SK-N-SH (cell line): ENCODE results near the gene CABP4. TPM values are rescaled to one million over a fixed set of nuclear protein-coding genes. Genes with fewer than 3 reads are reported as not detected.

Experiments
- CTCF ChIA-PET: fragments of 300-600, 350-600 bp; formaldehyde crosslinking; extraction: SDS; loops from one replicate; lab custom pipeline; 2021; lab: Yijun Ruan, JAX
- POLR2A ChIA-PET: fragments of 350-600 bp; sonication (Branson Sonifier 250); formaldehyde crosslinking; extraction: SDS; loops from one replicate; lab custom pipeline; 2020; ENCODE audit warnings: antibody characterized with exemption, inconsistent platforms; lab: Yijun Ruan, JAX
- DNase-seq: peaks from one replicate; pipeline ENCODE4 v3.0.0; 2012
- H2AFZ ChIP-seq: fragments of 200-600 bp; sonication (generic); 2 replicates; pipeline ENCODE4 v1.8.1; 2016; ENCODE audit warnings: antibody characterized with exemption, mild to moderate bottlenecking, low read depth
- H3F3A ChIP-seq: fragments of 200-600 bp; sonication (generic); replicated peaks from 2 replicates; pipeline ENCODE3; 2016; ENCODE audit warnings: antibody characterized with exemption, mild to moderate bottlenecking; ENCODE audit not compliant: insufficient read depth
- H3K27ac ChIP-seq, 2 experiments: fragments of 200-500 bp in 1 of 2; fragments of 200-600 bp in 1 of 2; sonication (Bioruptor generic) in 1 of 2; sonication (generic), shearing (Covaris generic) in 1 of 2; 2 replicates each; pipeline versions ENCODE4 v1.5.1 to v1.6.1; 2014 to 2016; ENCODE audit warnings: low read depth in 2 of 2, inconsistent platforms in 1 of 2, low read length in 1 of 2, mild to moderate bottlenecking in 1 of 2, mixed read lengths in 1 of 2
- H3K27me3 ChIP-seq: fragments of 200-600 bp; sonication (generic), shearing (Covaris generic); 2 replicates; pipeline ENCODE4 v1.6.1; 2016; ENCODE audit warnings: mixed run types; ENCODE audit not compliant: insufficient read depth
- H3K36me3 ChIP-seq, 2 experiments: fragments of 200-500 bp in 1 of 2; fragments of 200-600 bp in 1 of 2; sonication (Bioruptor generic) in 1 of 2; sonication (generic) in 1 of 2; replicated peaks in 1 of 2; 2 replicates each; pipeline versions ENCODE3 to v1.5.1; 2014 to 2016; ENCODE audit warnings: low read length in 1 of 2, mild to moderate bottlenecking in 1 of 2; ENCODE audit not compliant: insufficient read depth in 2 of 2, control insufficient read depth in 1 of 2
- H3K4me1 ChIP-seq, 2 experiments: fragments of 200-500 bp in 1 of 2; fragments of 200-600 bp in 1 of 2; sonication (Bioruptor generic) in 1 of 2; sonication (generic), shearing (Covaris generic) in 1 of 2; 2 replicates each; pipeline versions ENCODE4 v1.5.1 to v1.6.1; 2014 to 2016; ENCODE audit warnings: low read depth in 1 of 2, low read length in 1 of 2, mixed run types in 1 of 2; ENCODE audit not compliant: insufficient read depth in 2 of 2, control insufficient read depth in 1 of 2
- H3K4me2 ChIP-seq: fragments of 200-600 bp; sonication (generic), shearing (Covaris generic); 2 replicates; pipeline ENCODE4 v1.6.1; 2017; ENCODE audit warnings: mixed run types
- H3K4me3 ChIP-seq, 2 experiments: fragments of 200-500 bp in 1 of 2; fragments of 200-600 bp in 1 of 2; sonication (Bioruptor generic) in 1 of 2; sonication (generic), shearing (Covaris generic) in 1 of 2; 2 replicates each; pipeline versions ENCODE4 v1.5.1 to v1.8.1; 2014 to 2016; ENCODE audit warnings: low read depth in 2 of 2, inconsistent platforms in 1 of 2, low read length in 1 of 2, mild to moderate bottlenecking in 1 of 2, mixed read lengths in 1 of 2, moderate library complexity in 1 of 2
- H3K79me2 ChIP-seq: fragments of 200-600 bp; sonication (generic); 2 replicates; pipeline ENCODE4 v1.8.1; 2017; ENCODE audit warnings: mild to moderate bottlenecking; ENCODE audit not compliant: insufficient read depth
- H3K9ac ChIP-seq: fragments of 200-600 bp; sonication (generic); 2 replicates; pipeline ENCODE4 v1.6.1; 2017; ENCODE audit warnings: mixed run types
- H3K9me2 ChIP-seq: fragments of 200-600 bp; sonication (generic); 2 replicates; pipeline ENCODE4 v1.6.1; 2017; ENCODE audit warnings: mixed run types
- H3K9me3 ChIP-seq: fragments of 200-600 bp; sonication (generic); 2 replicates; pipeline ENCODE4 v1.6.1; 2017; ENCODE audit warnings: mixed run types, mild to moderate bottlenecking, moderate library complexity
- H4K20me1 ChIP-seq: fragments of 200-600 bp; sonication (generic); 2 replicates; pipeline ENCODE4 v1.6.1; 2017; ENCODE audit warnings: mild to moderate bottlenecking, mixed run types; ENCODE audit not compliant: insufficient read depth
- ELF1 ChIP-seq: IDR thresholded peaks from 2 replicates; pipeline ENCODE4 v1.4.0; 2012
- FOSL2 ChIP-seq: IDR thresholded peaks from 2 replicates; pipeline ENCODE4 v1.4.0; 2012; ENCODE audit warnings: low read depth, mild to moderate bottlenecking, moderate library complexity, borderline replicate concordance
- GABPA ChIP-seq: IDR thresholded peaks from 2 replicates; pipeline ENCODE4 v1.4.0; 2012; ENCODE audit warnings: low read depth, mild to moderate bottlenecking
- GATA2 ChIP-seq: sonication (generic); formaldehyde crosslinking; IDR thresholded peaks from 2 replicates; pipeline ENCODE4 v1.5.0; 2020; ENCODE audit warnings: mild to moderate bottlenecking, missing genetic modification reagents
- MXI1 ChIP-seq: IDR thresholded peaks from 2 replicates; pipeline ENCODE4 v1.6.1; 2012; ENCODE audit warnings: mild to moderate bottlenecking, low read depth, low read length, improper control_type of control experiment
- POLR2AphosphoS5 ChIP-seq: IDR thresholded peaks from 2 replicates; pipeline ENCODE4 v1.6.1; 2012; ENCODE audit warnings: low read depth, low read length
- SMC3 ChIP-seq: IDR thresholded peaks from 2 replicates; pipeline ENCODE4 v1.6.1; 2012; ENCODE audit warnings: low read depth, low read length, improper control_type of control experiment
- TEAD4 ChIP-seq: IDR thresholded peaks from 2 replicates; pipeline ENCODE4 v1.4.0; 2012; ENCODE audit warnings: mild to moderate bottlenecking, borderline replicate concordance; ENCODE audit not compliant: insufficient read depth
- YY1 ChIP-seq: IDR thresholded peaks from 2 replicates; pipeline ENCODE4 v1.4.0; 2012; ENCODE audit warnings: low read depth, mild to moderate bottlenecking
- WGBS: methylation state at CpG from one replicate; pipeline ENCODE4 v1.1.6; 2017; ENCODE audit warnings: low lambda C conversion rate; 5-methylcytosine and 5-hydroxymethylcytosine counted together
- polyA plus RNA-seq, 3 experiments: library from polyadenylated mRNA; depleted of rRNA; stranded (reverse); fragments of >200 nt; gene quantifications; 2 replicates each; pipeline ENCODE4 v1.2.3, GENCODE V29; 2012
- TF ChIP-seq, protein P1 (sequence below): IDR thresholded peaks from 2 replicates; pipeline ENCODE4; 2012
- TF ChIP-seq, protein P2 (sequence below): IDR thresholded peaks from 2 replicates; pipeline ENCODE4 v1.4.0; 2012; ENCODE audit warnings: low read depth
- TF ChIP-seq, protein P3 (sequence below): IDR thresholded peaks from 2 replicates; pipeline ENCODE4 v1.4.0; 2012; ENCODE audit warnings: low read depth, borderline replicate concordance
- TF ChIP-seq, protein P4 (sequence below): fragments of 150-350 bp; IDR thresholded peaks from 2 replicates; pipeline ENCODE4 v1.6.1; 2016; ENCODE audit warnings: mild to moderate bottlenecking, low read depth, low read length
- TF ChIP-seq, protein P5 (sequence below): fragments of 150-350 bp; IDR thresholded peaks from 2 replicates; pipeline ENCODE4 v1.6.1; 2017; ENCODE audit warnings: antibody characterized with exemption, low read length, low read depth, borderline replicate concordance
- TF ChIP-seq, protein P6 (sequence below): IDR thresholded peaks from 2 replicates; pipeline ENCODE4 v1.4.0; 2012; ENCODE audit warnings: low read depth, borderline replicate concordance

Gene CABP4
- polyA plus RNA-seq, 1 of the 3 experiments (the other 2 are of a cell fraction) = not detected

DNA sequence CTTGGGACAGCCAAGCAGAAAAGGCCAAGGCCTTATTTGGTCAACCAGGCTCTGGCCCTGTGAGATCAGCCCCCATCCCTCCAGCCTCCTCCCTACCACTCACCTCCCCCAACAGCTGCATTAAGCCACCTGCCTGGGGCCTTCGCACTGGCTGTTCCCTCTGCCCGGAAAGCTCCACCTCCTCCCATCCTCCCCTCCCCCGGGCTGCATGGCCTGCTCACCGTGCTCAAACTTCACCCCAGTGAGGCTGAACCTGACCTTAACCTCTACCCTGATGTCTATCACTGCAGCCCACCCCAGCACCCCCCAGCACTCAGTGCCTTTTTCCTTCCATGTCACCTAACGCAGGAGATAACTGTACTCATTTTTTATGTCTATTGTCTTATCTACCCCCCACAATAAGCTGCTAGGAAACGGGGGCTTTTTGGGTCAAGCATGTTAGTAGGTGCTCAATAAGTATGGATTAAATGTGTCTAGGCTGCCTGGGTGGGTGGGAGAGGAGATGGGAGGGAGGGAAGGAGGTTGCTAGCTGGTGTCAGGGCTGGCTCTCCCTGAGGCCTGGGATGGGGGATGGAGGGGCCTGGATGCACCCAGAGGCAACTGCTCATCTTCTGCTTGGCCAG, 18.6 kb upstream of the CABP4 start:
- Histone ChIP-seq H4K20me1 (no peaks in the 10 kb centered on the region), H3K36me3 (peaks cover 3 to 56% of the 10 kb centered on the region in 2 experiments), H3K27ac (no peak overlapping the region), H3K79me2 (no peaks in the 10 kb centered on the region), H3K9me2 (no peaks in the 10 kb centered on the region), H3K9ac (no peak overlapping the region), H3K9me3 (no peaks in the 10 kb centered on the region), H3K4me2 (no peak overlapping the region), H3K4me1 (no peaks in the 10 kb centered on the region), H3K27me3 (no peaks in the 10 kb centered on the region), H3F3A (no peaks in the 10 kb centered on the region), H3K4me3 (no peak overlapping the region), H2AFZ (no peak overlapping the region)
- ChIA-PET CTCF (no interaction called here), POLR2A (interaction anchor here (1.0 kb wide), 1 partner anchor 8 kb away, joined by 3 read pairs; the partner anchor contains the start of gene RPS6KB2)
- DNase-seq = no peak
- TF ChIP-seq ELF1 (no peak), GABPA (no peak), POLR2AphosphoS5 (no peak), SMC3 (no peak), FOSL2 (no peak), YY1 (no peak)
- TF ChIP-seq, protein P1, sequence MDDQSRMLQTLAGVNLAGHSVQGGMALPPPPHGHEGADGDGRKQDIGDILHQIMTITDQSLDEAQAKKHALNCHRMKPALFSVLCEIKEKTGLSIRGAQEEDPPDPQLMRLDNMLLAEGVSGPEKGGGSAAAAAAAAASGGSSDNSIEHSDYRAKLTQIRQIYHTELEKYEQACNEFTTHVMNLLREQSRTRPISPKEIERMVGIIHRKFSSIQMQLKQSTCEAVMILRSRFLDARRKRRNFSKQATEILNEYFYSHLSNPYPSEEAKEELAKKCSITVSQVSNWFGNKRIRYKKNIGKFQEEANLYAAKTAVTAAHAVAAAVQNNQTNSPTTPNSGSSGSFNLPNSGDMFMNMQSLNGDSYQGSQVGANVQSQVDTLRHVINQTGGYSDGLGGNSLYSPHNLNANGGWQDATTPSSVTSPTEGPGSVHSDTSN = no peak
- TF ChIP-seq, protein P2, sequence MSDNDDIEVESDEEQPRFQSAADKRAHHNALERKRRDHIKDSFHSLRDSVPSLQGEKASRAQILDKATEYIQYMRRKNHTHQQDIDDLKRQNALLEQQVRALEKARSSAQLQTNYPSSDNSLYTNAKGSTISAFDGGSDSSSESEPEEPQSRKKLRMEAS = no peak
- TF ChIP-seq, protein P3, sequence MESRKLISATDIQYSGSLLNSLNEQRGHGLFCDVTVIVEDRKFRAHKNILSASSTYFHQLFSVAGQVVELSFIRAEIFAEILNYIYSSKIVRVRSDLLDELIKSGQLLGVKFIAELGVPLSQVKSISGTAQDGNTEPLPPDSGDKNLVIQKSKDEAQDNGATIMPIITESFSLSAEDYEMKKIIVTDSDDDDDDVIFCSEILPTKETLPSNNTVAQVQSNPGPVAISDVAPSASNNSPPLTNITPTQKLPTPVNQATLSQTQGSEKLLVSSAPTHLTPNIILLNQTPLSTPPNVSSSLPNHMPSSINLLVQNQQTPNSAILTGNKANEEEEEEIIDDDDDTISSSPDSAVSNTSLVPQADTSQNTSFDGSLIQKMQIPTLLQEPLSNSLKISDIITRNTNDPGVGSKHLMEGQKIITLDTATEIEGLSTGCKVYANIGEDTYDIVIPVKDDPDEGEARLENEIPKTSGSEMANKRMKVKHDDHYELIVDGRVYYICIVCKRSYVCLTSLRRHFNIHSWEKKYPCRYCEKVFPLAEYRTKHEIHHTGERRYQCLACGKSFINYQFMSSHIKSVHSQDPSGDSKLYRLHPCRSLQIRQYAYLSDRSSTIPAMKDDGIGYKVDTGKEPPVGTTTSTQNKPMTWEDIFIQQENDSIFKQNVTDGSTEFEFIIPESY = no peak
- WGBS = 79% methylated on average over 6 of the region's 6 CpGs

DNA sequence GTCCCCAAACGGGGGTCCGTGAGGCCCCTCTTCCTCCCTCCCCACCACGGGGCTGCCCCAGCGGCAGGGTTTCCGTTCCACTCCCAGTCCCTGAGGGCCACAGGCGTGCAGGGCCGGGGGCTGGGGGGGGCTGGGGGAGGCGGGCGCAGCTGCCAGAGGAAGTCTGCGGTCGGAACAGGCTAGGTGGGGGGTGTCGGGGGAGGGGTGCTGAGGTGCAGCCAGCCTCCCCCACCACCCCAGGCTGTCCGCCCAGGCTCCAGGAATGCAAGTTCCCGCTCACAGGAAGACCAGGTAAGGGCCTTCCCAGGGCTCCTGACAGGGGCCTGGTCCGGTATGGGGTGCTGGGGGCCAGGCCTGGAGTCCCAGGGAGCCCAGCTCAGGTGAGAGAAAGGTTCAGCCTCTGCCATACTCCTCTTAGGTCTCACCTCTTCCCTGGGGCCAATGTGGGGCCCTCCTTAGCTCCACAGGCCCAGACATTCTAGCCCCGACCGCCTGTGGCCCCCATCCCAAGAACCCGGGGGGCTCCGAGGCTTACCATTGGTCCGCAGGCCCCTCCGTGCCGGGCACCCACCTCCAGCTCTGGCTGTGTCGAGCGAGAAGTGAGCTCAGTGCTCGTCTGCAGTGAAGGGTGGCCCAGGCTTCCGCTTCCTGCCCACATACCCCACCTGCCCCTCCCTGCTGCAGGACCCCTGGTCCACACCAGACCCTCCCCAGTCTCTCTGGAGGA, 17.9 kb upstream of the CABP4 start, which contains the start of gene PTPRCAP:
TSS of gene PTPRCAP (minus strand) at position 601 of the 727 bp plus-strand sequence. CDS start at position 538, 63 bp downstream.
- POLR2A ChIA-PET = interaction anchor here (1.0 kb wide), 1 partner anchor 9 kb away, joined by 3 read pairs; the partner anchor contains the start of gene RPS6KB2
- H3K4me2 ChIP-seq = no peak within 1 kb of the TSS
- TF ChIP-seq, protein P2 = no peak
- TF ChIP-seq TEAD4 = no peak
- no peak for TF ChIP-seq MXI1
- TF ChIP-seq, protein P4, sequence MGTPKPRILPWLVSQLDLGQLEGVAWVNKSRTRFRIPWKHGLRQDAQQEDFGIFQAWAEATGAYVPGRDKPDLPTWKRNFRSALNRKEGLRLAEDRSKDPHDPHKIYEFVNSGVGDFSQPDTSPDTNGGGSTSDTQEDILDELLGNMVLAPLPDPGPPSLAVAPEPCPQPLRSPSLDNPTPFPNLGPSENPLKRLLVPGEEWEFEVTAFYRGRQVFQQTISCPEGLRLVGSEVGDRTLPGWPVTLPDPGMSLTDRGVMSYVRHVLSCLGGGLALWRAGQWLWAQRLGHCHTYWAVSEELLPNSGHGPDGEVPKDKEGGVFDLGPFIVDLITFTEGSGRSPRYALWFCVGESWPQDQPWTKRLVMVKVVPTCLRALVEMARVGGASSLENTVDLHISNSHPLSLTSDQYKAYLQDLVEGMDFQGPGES = no peak
- TF ChIP-seq, protein P5, sequence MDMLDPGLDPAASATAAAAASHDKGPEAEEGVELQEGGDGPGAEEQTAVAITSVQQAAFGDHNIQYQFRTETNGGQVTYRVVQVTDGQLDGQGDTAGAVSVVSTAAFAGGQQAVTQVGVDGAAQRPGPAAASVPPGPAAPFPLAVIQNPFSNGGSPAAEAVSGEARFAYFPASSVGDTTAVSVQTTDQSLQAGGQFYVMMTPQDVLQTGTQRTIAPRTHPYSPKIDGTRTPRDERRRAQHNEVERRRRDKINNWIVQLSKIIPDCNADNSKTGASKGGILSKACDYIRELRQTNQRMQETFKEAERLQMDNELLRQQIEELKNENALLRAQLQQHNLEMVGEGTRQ = no peak
- no peak for TF ChIP-seq GATA2 (CRISPR knock-in tag)
- TF ChIP-seq, protein P3 = no peak
- TF ChIP-seq, protein P6, sequence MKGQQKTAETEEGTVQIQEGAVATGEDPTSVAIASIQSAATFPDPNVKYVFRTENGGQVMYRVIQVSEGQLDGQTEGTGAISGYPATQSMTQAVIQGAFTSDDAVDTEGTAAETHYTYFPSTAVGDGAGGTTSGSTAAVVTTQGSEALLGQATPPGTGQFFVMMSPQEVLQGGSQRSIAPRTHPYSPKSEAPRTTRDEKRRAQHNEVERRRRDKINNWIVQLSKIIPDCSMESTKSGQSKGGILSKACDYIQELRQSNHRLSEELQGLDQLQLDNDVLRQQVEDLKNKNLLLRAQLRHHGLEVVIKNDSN = no peak

More for the DNA sequence above, 17.9 kb upstream of the CABP4 start, which contains the start of gene PTPRCAP:
- H3K27me3 ChIP-seq = no peaks in the 10 kb centered on the region
- no peak within 1 kb of the TSS for H3K9ac ChIP-seq
- H3K27ac ChIP-seq = no peak within 1 kb of the TSS
- no peaks in the 10 kb centered on the region for H4K20me1 ChIP-seq
- H2AFZ ChIP-seq = no peak within 1 kb of the TSS
- peaks cover 2% of the 10 kb centered on the region; the same call in 1 of the 2 replicates for H3K79me2 ChIP-seq
- no peaks in the 10 kb centered on the region for H3K9me3 ChIP-seq
- no peaks in the 10 kb centered on the region for H3F3A ChIP-seq
- peaks cover 0 to 5% of the 10 kb centered on the region in 2 experiments; a peak in 2 of 4 replicates for H3K4me1 ChIP-seq
- DNase-seq = no peak
- WGBS = 88% methylated on average over 5 of the region's 26 CpGs
- no peak within 1 kb of the TSS for H3K4me3 ChIP-seq
- H3K9me2 ChIP-seq = no peaks in the 10 kb centered on the region
- CTCF ChIA-PET = no interaction called here
- peaks cover 3 to 54% of the 10 kb centered on the region in 2 experiments for H3K36me3 ChIP-seq
